ENCODE data around the gene UBQLN4.

Gene UBQLN4

GRCh38 chr1:156096640-156097391 lies 43.2 kb upstream of the UBQLN4 start (continued):
- TF ChIP-seq KLF8 (tag by site-specific recombination; IDR thresholded peaks at IDR 0.05) = 0 out of 2 replicates have a peak, but pooled peaks have one; percentile 14
- TF ChIP-seq WT1 (tag by site-specific recombination; IDR thresholded peaks at IDR 0.05) = peak; percentile 60
- 0 out of 2 replicates have a peak, but pooled peaks have one; percentile 14 for TF ChIP-seq ZNF394 (tag by site-specific recombination; IDR thresholded peaks at IDR 0.05; ENCODE audit: borderline replicate concordance)
- no peak for TF ChIP-seq ZBTB21 (tag by site-specific recombination; IDR thresholded peaks at IDR 0.05)

- H3K27ac ChIP-seq (ENCODE audit: extremely low read depth, low read depth, low read length) = no peak overlapping the region
- CTCF ChIA-PET = interaction anchor here (0.6 to 22.5 kb wide), 20 partner anchors 9 to 742 kb away, joined by 3 to 1029 read pairs (median 5); partner anchors contain the start of gene LMNA
- POLR2A ChIA-PET = interaction anchor here (1.0 to 2.6 kb wide), 4 partner anchors 10 to 117 kb away, joined by 3 to 16 read pairs (median 8); partner anchors contain the start of genes LMNA and PMF1
- no peaks in the 10 kb centered on the region for H3K9me3 ChIP-seq (ENCODE audit: control insufficient read depth, insufficient read depth, low read depth, low read length)
- no peaks in the 10 kb centered on the region for H3K4me1 ChIP-seq (ENCODE audit: control insufficient read depth, insufficient read depth, low read length)
- H3K36me3 ChIP-seq (ENCODE audit: control insufficient read depth in 2 of 2, insufficient read depth in 1 of 2, low read length in 2 of 2) = peaks cover 0 to 4% of the 10 kb centered on the region in 2 experiments; a peak in 2 of 3 replicates
- no peak overlapping the region for H3K4me3 ChIP-seq (ENCODE audit: low read depth, low read length)
- TF ChIP-seq PRDM10 (tag by site-specific recombination; IDR thresholded peaks at IDR 0.05) = no peak
- 0 out of 2 replicates have a peak, but pooled peaks have one; percentile 15 for TF ChIP-seq PRDM1 (tag by site-specific recombination; IDR thresholded peaks at IDR 0.05)
Observed at GRCh38 chr1:156095906-156096508, 42.4 kb upstream of the UBQLN4 start.

GRCh38 chr1:156091610-156092009 lies 38.0 kb upstream of the UBQLN4 start:
- Histone ChIP-seq H3K4me1 (ENCODE audit: control insufficient read depth, insufficient read depth, low read length) (no peaks in the 10 kb centered on the region), H3K9me3 (ENCODE audit: control insufficient read depth, insufficient read depth, low read depth, low read length) (no peaks in the 10 kb centered on the region), H3K36me3 (ENCODE audit: control insufficient read depth in 2 of 2, insufficient read depth in 1 of 2, low read length in 2 of 2) (peaks cover 0 to 4% of the 10 kb centered on the region in 2 experiments; a peak in 2 of 3 replicates), H3K4me3 (ENCODE audit: low read depth, low read length) (no peak overlapping the region), H3K27ac (ENCODE audit: extremely low read depth, low read depth, low read length) (no peak overlapping the region)
- ChIA-PET CTCF (interaction anchor here (0.9 to 22.5 kb wide), 6 partner anchors 9 to 142 kb away, joined by 3 to 1029 read pairs (median 8); partner anchors contain the start of genes LMNA and MEX3A), POLR2A (no interaction called here)
- no peak for TF ChIP-seq ZNF112 (tag by site-specific recombination; IDR thresholded peaks at IDR 0.05)
- peak; percentile 92 for TF ChIP-seq ZNF121 (tag by site-specific recombination; IDR thresholded peaks at IDR 0.05)

GRCh38 chr1:156090840-156091188 lies 37.2 kb upstream of the UBQLN4 start:
- H3K4me3 ChIP-seq (ENCODE audit: low read depth, low read length) = no peak overlapping the region
- H3K27ac ChIP-seq (ENCODE audit: extremely low read depth, low read depth, low read length) = no peak overlapping the region
- ChIA-PET POLR2A (interaction anchor here (1.1 kb wide), 1 partner anchor 24 kb away, joined by 4 read pairs; no protein-coding TSS in a partner anchor), CTCF (interaction anchor here (0.6 to 22.5 kb wide), 22 partner anchors 8 to 355 kb away, joined by 3 to 1029 read pairs (median 5); partner anchors contain the start of genes LMNA and MEX3A)
- H3K36me3 ChIP-seq (ENCODE audit: control insufficient read depth in 2 of 2, insufficient read depth in 1 of 2, low read length in 2 of 2) = peaks cover 0 to 4% of the 10 kb centered on the region in 2 experiments; a peak in 2 of 3 replicates
- no peaks in the 10 kb centered on the region for H3K4me1 ChIP-seq (ENCODE audit: control insufficient read depth, insufficient read depth, low read length)
- H3K9me3 ChIP-seq (ENCODE audit: control insufficient read depth, insufficient read depth, low read depth, low read length) = no peaks in the 10 kb centered on the region
- TF ChIP-seq ZBTB48 (tag by site-specific recombination; IDR thresholded peaks at IDR 0.05) (0 out of 2 replicates have a peak, but pooled peaks have one; percentile 32), KLF16 (tag by site-specific recombination; IDR thresholded peaks at IDR 0.05) (no peak), PATZ1 (tag by site-specific recombination; IDR thresholded peaks at IDR 0.05) (no peak), GLIS1 (tag by site-specific recombination; IDR thresholded peaks at IDR 0.05) (no peak), ZNF654 (tag by site-specific recombination; IDR thresholded peaks at IDR 0.05; ENCODE audit: low read depth) (peak; percentile 86), ZNF146 (tag by site-specific recombination; IDR thresholded peaks at IDR 0.05) (no peak), SP7 (tag by site-specific recombination; IDR thresholded peaks at IDR 0.05) (peak; percentile 43; the same call in 1 of the 2 replicates), ZEB2 (tag by site-specific recombination; IDR thresholded peaks at IDR 0.05) (peak; percentile 73; the same call in 1 of the 2 replicates), ZNF677 (tag by site-specific recombination; IDR thresholded peaks at IDR 0.05) (no peak), ZBTB8A (tag by site-specific recombination; IDR thresholded peaks at IDR 0.05) (0 out of 2 replicates have a peak, but pooled peaks have one; percentile 28), ZNF274 (IDR thresholded peaks at IDR 0.05; ENCODE audit: low read length) (no peak), ZNF274 (tag by site-specific recombination; IDR thresholded peaks at IDR 0.05; ENCODE audit: borderline replicate concordance) (no peak), OSR2 (tag by site-specific recombination; IDR thresholded peaks at IDR 0.05) (no peak; the same call in 1 of the 2 replicates), ZNF600 (tag by site-specific recombination; IDR thresholded peaks at IDR 0.05) (no peak), ZNF433 (tag by site-specific recombination; IDR thresholded peaks at IDR 0.05; ENCODE audit: low read depth) (no peak), ZNF664 (tag by site-specific recombination; IDR thresholded peaks at IDR 0.05) (no peak)
